HepG2 (cell line): Measurements from ENCODE around the gene EHBP1. TPM values are rescaled to one million over a fixed set of nuclear protein-coding genes. Genes with fewer than 3 reads are reported as not detected.

ENCODE experiments used
- ATAC-seq: fragments of 200-7000 bp; cut with Tn5 transposase; 3 replicates; pipeline ENCODE4 v1.9.1; 2020; ENCODE audit warnings: mild to moderate bottlenecking, moderate library complexity
- BruUV-seq: library from RNA; stranded (reverse); fragments of 400-500 nt; replicated peaks from 2 replicates; lab custom pipeline; 2021; lab: Mats Ljungman, UMichigan
- CTCF ChIA-PET: fragments of 300-600 bp; formaldehyde crosslinking; extraction: SDS; loops from one replicate; lab custom pipeline; 2021; ENCODE audit warnings: low total read pairs, inconsistent platforms, low intra/inter-chr PET ratio; lab: Yijun Ruan, JAX
- POLR2A ChIA-PET: fragments of 350-600 bp; sonication (Branson Sonifier 250); formaldehyde crosslinking; loops from one replicate; lab custom pipeline; 2020; ENCODE audit warnings: antibody characterized with exemption, inconsistent platforms; lab: Yijun Ruan, JAX
- DNase-seq: peaks from one replicate; pipeline ENCODE4 v3.0.0-alpha.2; 2015; ENCODE audit warnings: low spot score
- FAIRE-seq: peaks from 3 replicates; lab custom pipeline; 2011; peaks lifted over from hg19 to GRCh38; lab: Jason Lieb, UNC
- H2AFZ ChIP-seq: one replicate; pipeline ENCODE4 v1.6.1; 2011; ENCODE audit warnings: low read length, inconsistent platforms
- H3K27ac ChIP-seq: fragments of 300-600 bp; 3 replicates; pipeline ENCODE4 v1.8.0; 2011; ENCODE audit warnings: mixed run types, mild to moderate bottlenecking, mixed read lengths, low read length, inconsistent platforms; ENCODE audit not compliant: insufficient read depth; ENCODE audit errors: extremely low read length
- H3K27me3 ChIP-seq, 2 experiments: fragments of 200-600 bp in 1 of 2; 2 replicates in 1 of 2; 3 replicates in 1 of 2; pipeline versions ENCODE4 v1.6.0 to v1.8.0; 2011; ENCODE audit warnings: low read length in 2 of 2, mild to moderate bottlenecking in 2 of 2, moderate library complexity in 2 of 2, inconsistent platforms in 1 of 2; ENCODE audit not compliant: insufficient read depth in 2 of 2, control insufficient read depth in 1 of 2
- H3K36me3 ChIP-seq, 2 experiments: fragments of 200-600 bp in 1 of 2; replicated peaks in 1 of 2; 2 replicates in 1 of 2; 3 replicates in 1 of 2; pipeline versions ENCODE4 v1.5.1 to v1.8.0; 2011; ENCODE audit warnings: low read length in 2 of 2, inconsistent platforms in 1 of 2; ENCODE audit not compliant: insufficient read depth in 2 of 2, control insufficient read depth in 1 of 2
- H3K4me1 ChIP-seq: 2 replicates; pipeline ENCODE4 v1.5.1; 2012; ENCODE audit warnings: low read length, inconsistent platforms; ENCODE audit not compliant: insufficient read depth
- H3K4me2 ChIP-seq: 2 replicates; pipeline ENCODE4 v1.6.0; 2011; ENCODE audit warnings: low read depth, low read length, inconsistent platforms
- H3K4me3 ChIP-seq, 3 experiments: fragments of 200-600 bp in 1 of 3; sonication (generic), shearing (Covaris generic) in 1 of 3; replicated peaks in 1 of 3; 2 replicates each; pipeline ENCODE4 v1.5.1; 2011 to 2016; ENCODE audit warnings: low read length in 3 of 3, inconsistent platforms in 2 of 3, low read depth in 2 of 3, mild to moderate bottlenecking in 2 of 3, control low read depth in 1 of 3, mixed read lengths in 1 of 3; ENCODE audit not compliant: insufficient read depth in 1 of 3
- H3K79me2 ChIP-seq: one replicate; pipeline ENCODE4 v1.6.1; 2011; ENCODE audit warnings: low read length, inconsistent platforms; ENCODE audit not compliant: insufficient read depth
- H3K9ac ChIP-seq: 2 replicates; pipeline ENCODE4 v1.6.0; 2011; ENCODE audit warnings: mild to moderate bottlenecking, low read depth, low read length, inconsistent platforms; ENCODE audit not compliant: insufficient read depth
- H3K9me3 ChIP-seq: 2 replicates; pipeline ENCODE4 v1.5.1; 2012; ENCODE audit warnings: mild to moderate bottlenecking, low read length
- H4K20me1 ChIP-seq: 2 replicates; pipeline ENCODE4 v1.6.0; 2011; ENCODE audit warnings: inconsistent platforms, mild to moderate bottlenecking, low read length, moderate library complexity; ENCODE audit not compliant: insufficient read depth
- AGO2 ChIP-seq: fragments of 200-400 bp; formaldehyde crosslinking; optimal IDR thresholded peaks from 2 replicates; pipeline ENCODE3; 2017; ENCODE audit warnings: mild to moderate bottlenecking, low read depth, low read length, moderate library complexity
- MAFF ChIP-seq: IDR thresholded peaks from 2 replicates; pipeline ENCODE4 v1.6.1; 2011; ENCODE audit warnings: low read depth, low read length, improper control_type of control experiment
- MAFK ChIP-seq, 2 experiments: IDR thresholded peaks in 1 of 2; conservative IDR thresholded peaks in 1 of 2; 2 replicates each; pipeline ENCODE4 v1.6.1; 2011; ENCODE audit warnings: improper control_type of control experiment in 2 of 2, low read length in 2 of 2
- POLR2AphosphoS5 ChIP-seq: IDR thresholded peaks from 2 replicates; pipeline ENCODE4 v1.6.1; 2012; ENCODE audit warnings: low read depth, low read length
- RBM22 ChIP-seq: fragments of 200-400 bp; formaldehyde crosslinking; optimal IDR thresholded peaks from 2 replicates; pipeline ENCODE3; 2017; ENCODE audit warnings: mild to moderate bottlenecking, low read length, moderate library complexity
- ZNF564 ChIP-seq: sonication (generic); formaldehyde crosslinking; IDR thresholded peaks from 2 replicates; pipeline ENCODE4 v1.8.1; 2023; ENCODE audit warnings: mild to moderate bottlenecking, missing genetic modification reagents
- in situ Hi-C: cut with HindIII; loops from 2 replicates; pipeline ENCODE4 v1.10.0; 2017; ENCODE audit warnings: low pct_unique_long_range_greater_than_20kb; ENCODE audit not compliant: extremely low pct_ligation_motif_present
- intact Hi-C: fragments of 100-400 bp; cut with micrococcal nuclease; formaldehyde crosslinking; loops from one replicate; pipeline ENCODE4 v1.10.0; 2022; ENCODE audit not compliant: unreplicated experiment
- polyA plus RNA-seq, 8 experiments: library from polyadenylated mRNA; depleted of rRNA in 3 of 8; stranded (reverse) in 7 of 8; unstranded in 1 of 8; fragments of >200 nt; fragmentation: Illumina TruSeq in 4 of 8; extraction: Trizol in 4 of 8; gene quantifications; 2 replicates each; pipeline versions ENCODE4 v1.2.1 to v1.2.3, GENCODE V29; 2011 to 2016; ENCODE audit warnings: low read depth in 4 of 8, missing spikeins in 1 of 8, mixed read lengths in 1 of 8; ENCODE audit not compliant: insufficient read depth in 1 of 8
- total RNA-seq, 5 experiments: library from RNA; depleted of rRNA; stranded (reverse); fragments of >200 nt; fragmentation: Illumina TruSeq; extraction: Trizol; gene quantifications; 2 replicates each; pipeline ENCODE4 v1.2.3, GENCODE V29; 2016; ENCODE audit warnings: low read depth in 1 of 5
- TF ChIP-seq, protein P1 (sequence below): sonication (generic); formaldehyde crosslinking; IDR thresholded peaks from 2 replicates; pipeline ENCODE4 v1.5.0; 2020; ENCODE audit warnings: mild to moderate bottlenecking, missing genetic modification reagents, borderline replicate concordance

Gene EHBP1
- total and polyA plus RNA-seq, 2 of the 13 experiments (the other 11 are each of a cell fraction or from before 2014, with no cell fraction given), result 93.5 to 146 TPM

DNA sequence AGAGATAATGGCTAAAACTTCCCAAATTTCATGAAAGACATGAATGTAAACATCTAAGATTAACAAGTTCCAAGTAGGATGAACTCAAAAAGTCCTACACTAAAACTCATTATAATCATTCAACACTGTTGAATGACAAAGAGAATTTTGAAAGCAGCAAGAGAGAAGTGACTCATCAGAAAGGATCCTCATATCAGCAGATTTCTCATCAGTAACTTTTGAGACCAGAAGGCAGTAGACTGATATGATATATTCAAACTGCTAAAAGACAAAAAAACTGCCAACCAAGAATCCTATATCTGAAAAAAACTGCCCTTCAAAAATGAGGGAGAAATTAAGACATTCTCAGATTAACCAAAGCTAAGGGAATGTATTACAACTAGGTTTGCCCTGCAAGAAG is 214.6 kb downstream of the EHBP1 start:
- Histone ChIP-seq H3K4me1 (no peaks in the 10 kb centered on the region), H3K36me3 (peaks cover 26 to 60% of the 10 kb centered on the region in 2 experiments), H3K9me3 (peaks cover 20% of the 10 kb centered on the region), H3K4me2 (no peak overlapping the region), H2AFZ (no peak overlapping the region)
- in situ Hi-C loops, result no loop called here
- DNase-seq, result no peak
- 0 out of 4 replicates have a peak, but pooled peaks of 1 of the 2 experiments have one; percentile 40 for TF ChIP-seq MAFK (conservative IDR thresholded peaks at IDR 0.05 in 1 of 2, IDR thresholded peaks at IDR 0.05 in 1 of 2; ENCODE audit: low read length in 2 of 2)
- TF ChIP-seq MAFF, result peak; percentile 44
- TF ChIP-seq, protein P1, sequence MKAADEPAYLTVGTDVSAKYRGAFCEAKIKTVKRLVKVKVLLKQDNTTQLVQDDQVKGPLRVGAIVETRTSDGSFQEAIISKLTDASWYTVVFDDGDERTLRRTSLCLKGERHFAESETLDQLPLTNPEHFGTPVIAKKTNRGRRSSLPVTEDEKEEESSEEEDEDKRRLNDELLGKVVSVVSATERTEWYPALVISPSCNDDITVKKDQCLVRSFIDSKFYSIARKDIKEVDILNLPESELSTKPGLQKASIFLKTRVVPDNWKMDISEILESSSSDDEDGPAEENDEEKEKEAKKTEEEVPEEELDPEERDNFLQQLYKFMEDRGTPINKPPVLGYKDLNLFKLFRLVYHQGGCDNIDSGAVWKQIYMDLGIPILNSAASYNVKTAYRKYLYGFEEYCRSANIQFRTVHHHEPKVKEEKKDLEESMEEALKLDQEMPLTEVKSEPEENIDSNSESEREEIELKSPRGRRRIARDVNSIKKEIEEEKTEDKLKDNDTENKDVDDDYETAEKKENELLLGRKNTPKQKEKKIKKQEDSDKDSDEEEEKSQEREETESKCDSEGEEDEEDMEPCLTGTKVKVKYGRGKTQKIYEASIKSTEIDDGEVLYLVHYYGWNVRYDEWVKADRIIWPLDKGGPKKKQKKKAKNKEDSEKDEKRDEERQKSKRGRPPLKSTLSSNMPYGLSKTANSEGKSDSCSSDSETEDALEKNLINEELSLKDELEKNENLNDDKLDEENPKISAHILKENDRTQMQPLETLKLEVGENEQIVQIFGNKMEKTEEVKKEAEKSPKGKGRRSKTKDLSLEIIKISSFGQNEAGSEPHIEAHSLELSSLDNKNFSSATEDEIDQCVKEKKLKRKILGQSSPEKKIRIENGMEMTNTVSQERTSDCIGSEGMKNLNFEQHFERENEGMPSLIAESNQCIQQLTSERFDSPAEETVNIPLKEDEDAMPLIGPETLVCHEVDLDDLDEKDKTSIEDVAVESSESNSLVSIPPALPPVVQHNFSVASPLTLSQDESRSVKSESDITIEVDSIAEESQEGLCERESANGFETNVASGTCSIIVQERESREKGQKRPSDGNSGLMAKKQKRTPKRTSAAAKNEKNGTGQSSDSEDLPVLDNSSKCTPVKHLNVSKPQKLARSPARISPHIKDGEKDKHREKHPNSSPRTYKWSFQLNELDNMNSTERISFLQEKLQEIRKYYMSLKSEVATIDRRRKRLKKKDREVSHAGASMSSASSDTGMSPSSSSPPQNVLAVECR (CRISPR knock-in tag), result no peak
- TF ChIP-seq, all 625 proteins: peak for 2
- no peaks in the 10 kb centered on the region for H3K79me2 ChIP-seq
- intact Hi-C loops, result no loop called here
- no peak for FAIRE-seq
- peaks cover 6% of the 10 kb centered on the region for H4K20me1 ChIP-seq
- H3K4me3 ChIP-seq, result no peak overlapping the region
- ATAC-seq, result no peak
- ChIA-PET CTCF (no interaction called here), POLR2A (no interaction called here)
- no peak overlapping the region for H3K9ac ChIP-seq
- no peak overlapping the region for H3K27ac ChIP-seq
- BruUV-seq, result TSS peak; percentile 17
- no peaks in the 10 kb centered on the region for H3K27me3 ChIP-seq

DNA sequence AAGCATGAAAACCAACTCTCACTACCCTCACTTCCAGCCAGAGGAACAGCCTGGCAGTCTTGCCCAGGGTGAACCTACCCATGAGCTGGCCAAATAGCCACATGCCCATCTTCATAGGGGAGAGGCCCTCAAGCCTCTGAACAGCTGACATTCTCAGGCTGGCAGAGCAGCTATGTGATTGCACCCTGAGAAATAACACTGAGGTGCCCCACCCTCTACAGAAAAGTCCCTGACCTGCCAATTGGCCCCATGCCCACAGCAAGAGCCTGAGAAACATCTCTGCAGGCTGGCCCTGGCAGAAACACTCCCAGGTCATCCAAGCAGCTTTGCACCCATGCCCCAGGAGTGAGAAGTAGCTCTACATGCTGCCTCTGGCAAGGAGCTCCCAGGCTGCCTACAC is 217.7 kb downstream of the EHBP1 start:
- POLR2A ChIA-PET, result no interaction called here
- no peaks in the 10 kb centered on the region for H4K20me1 ChIP-seq
- TF ChIP-seq ZNF564 (CRISPR knock-in tag), result no peak
- 0 out of 2 replicates have a peak, but pooled peaks have one; percentile 16 for TF ChIP-seq POLR2AphosphoS5
- peak; percentile 37 for TF ChIP-seq AGO2
- TF ChIP-seq RBM22, result peak; percentile 79
- DNase-seq (no peak), FAIRE-seq (no peak), ATAC-seq (peak; percentile 24)
- no peaks in the 10 kb centered on the region for H3K4me1 ChIP-seq
- H3K4me3 ChIP-seq, result no peak overlapping the region
- H3K9me3 ChIP-seq, result peaks cover 20% of the 10 kb centered on the region
- peaks cover 28 to 59% of the 10 kb centered on the region in 2 experiments for H3K36me3 ChIP-seq
- no peaks in the 10 kb centered on the region for H3K79me2 ChIP-seq
- no peak overlapping the region for H3K9ac ChIP-seq
- BruUV-seq, result no TSS peak
- H2AFZ ChIP-seq, result no peak overlapping the region
- H3K4me2 ChIP-seq, result no peak overlapping the region
- no peak overlapping the region for H3K27ac ChIP-seq
- no peaks in the 10 kb centered on the region for H3K27me3 ChIP-seq
- CTCF ChIA-PET, result no interaction called here
- in situ Hi-C loops, result no loop called here
- intact Hi-C loops, result no loop called here
